ENCODE data around the gene AGBL4. TPM values are rescaled to one million over a fixed set of nuclear protein-coding genes. Genes with fewer than 3 reads are reported as not detected.

Gene AGBL4
- total and polyA plus RNA-seq, 2 of the 4 experiments (the other 2 are of a cell fraction) = not detected

DNA sequence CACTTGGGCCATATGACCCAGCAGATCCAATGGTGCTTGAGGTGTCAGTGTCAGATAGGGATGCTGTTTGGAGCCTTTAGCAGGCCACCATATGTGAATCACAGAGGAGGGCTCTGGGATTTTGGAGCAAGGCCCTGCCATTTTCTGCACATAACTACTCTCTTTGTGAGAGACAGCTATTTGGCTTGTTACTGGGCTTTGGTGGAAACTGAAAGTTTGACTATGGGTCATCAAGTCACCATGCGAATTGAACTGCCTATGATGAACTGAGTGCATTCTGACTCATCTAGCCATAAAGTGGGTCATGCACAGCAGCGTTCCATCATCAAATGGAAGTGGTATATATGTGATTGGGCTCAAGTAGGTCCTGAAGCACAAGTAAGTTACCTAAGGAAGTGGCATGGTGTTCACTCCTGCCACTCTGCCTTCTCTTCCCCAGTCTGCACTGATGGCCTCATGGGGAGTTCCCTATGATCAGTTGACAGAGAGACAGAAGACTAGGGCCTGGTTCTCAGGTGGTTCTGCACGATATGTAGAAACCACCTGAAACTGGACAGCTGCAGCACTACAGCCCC is 447.3 kb downstream of the AGBL4 start:
- H3K14ac ChIP-seq (replicated peaks; ENCODE audit: low read depth, low read length) = no peak overlapping the region
- WGBS, 2 experiments (ENCODE audit: extremely low coverage in 2 of 2, insufficient read length in 1 of 2) = 40% methylated on average over 1 of the region's 3 CpGs; no CpG with 5 or more reads in 1 of the 2 experiments
- H4K8ac ChIP-seq (ENCODE audit: low read depth in 2 of 2, low read length in 2 of 2) = no peak overlapping the region
- H3K23ac ChIP-seq (ENCODE audit: low read depth, low read length) = no peak overlapping the region
- H2AK9ac ChIP-seq (replicated peaks; ENCODE audit: low read depth, low read length, poor library complexity) = no peak overlapping the region
- H3K79me1 ChIP-seq (ENCODE audit: low read depth in 1 of 2, low read length in 2 of 2) = no peaks in the 10 kb centered on the region
- H3K4ac ChIP-seq (ENCODE audit: low read depth, low read length) = no peak overlapping the region
- H3K36me3 ChIP-seq (ENCODE audit: control insufficient read depth, insufficient read depth, low read length) = no peaks in the 10 kb centered on the region
- no peaks in the 10 kb centered on the region for H4K20me1 ChIP-seq (ENCODE audit: insufficient read depth, low read length)
- POLR2A ChIA-PET (ENCODE audit: unreplicated experiment) = no interaction called here
- no peak overlapping the region for H2BK5ac ChIP-seq (ENCODE audit: low read depth, low read length, poor library complexity, severe bottlenecking)
- H2AFZ ChIP-seq (replicated peaks; ENCODE audit: low read length, poor library complexity) = no peak overlapping the region
- H2BK120ac ChIP-seq (ENCODE audit: low read depth, low read length) = no peak overlapping the region
- no peak overlapping the region for H3K4me3 ChIP-seq (ENCODE audit: insufficient read depth, low read depth, low read length)
- ATAC-seq (ENCODE audit: low read depth) (no peak), DNase-seq (no peak)
- H3K27me3 ChIP-seq (ENCODE audit: control insufficient read depth, insufficient read depth, low read length) = no peaks in the 10 kb centered on the region
- no peak overlapping the region for H3K9ac ChIP-seq (ENCODE audit: low read depth, low read length)
- no peak overlapping the region for H3K56ac ChIP-seq (ENCODE audit: extremely low read depth, insufficient read depth, low read length)
- CTCF ChIA-PET = no interaction called here
- H3K4me2 ChIP-seq (ENCODE audit: low read depth, low read length) = no peak overlapping the region
- TF ChIP-seq RFX5 (IDR thresholded peaks at IDR 0.05; ENCODE audit: low read depth, low read length) (no peak), RCOR1 (IDR thresholded peaks at IDR 0.05; ENCODE audit: insufficient replicate concordance, low read length) (no peak), POLR2A (IDR thresholded peaks at IDR 0.05; ENCODE audit: low read depth, low read length) (no peak), FOS (IDR thresholded peaks at IDR 0.05; ENCODE audit: low read depth, low read length) (no peak), CEBPB (IDR thresholded peaks at IDR 0.05; ENCODE audit: low read depth, low read length) (no peak)
- no peak overlapping the region for H2AK5ac ChIP-seq (ENCODE audit: low read depth, low read length)
- no TSS peak for BruUV-seq (replicated peaks)
- intact Hi-C loops (cut with micrococcal nuclease) (no loop called here), dilution Hi-C loops (cut with HindIII; ENCODE audit: low sequenced_read_pairs, unreplicated experiment) (no loop called here), in situ Hi-C loops (cut with MboI; ENCODE audit: low sequenced_read_pairs) (no loop called here)
- H3K9me1 ChIP-seq (ENCODE audit: insufficient read depth, low read length) = no peaks in the 10 kb centered on the region
- H2BK20ac ChIP-seq (ENCODE audit: low read depth, low read length) = no peak overlapping the region
- H3K18ac ChIP-seq (ENCODE audit: low read depth, low read length) = no peak overlapping the region
- no peaks in the 10 kb centered on the region for H3K4me1 ChIP-seq (ENCODE audit: control insufficient read depth, insufficient read depth, low read length)
- H3K9me3 ChIP-seq (ENCODE audit: control insufficient read depth, insufficient read depth, low read length) = peaks cover 7% of the 10 kb centered on the region
- no peak overlapping the region for H3K27ac ChIP-seq (ENCODE audit: insufficient read depth, low read length)
- H2BK15ac ChIP-seq (ENCODE audit: low read depth, low read length) = no peak overlapping the region
- no peak overlapping the region for H4K91ac ChIP-seq (ENCODE audit: insufficient read depth, low read depth, low read length)
- no peak overlapping the region for H4K5ac ChIP-seq (ENCODE audit: low read depth, low read length)
